Keratinocyte (primary cell): ENCODE data around the gene FANCL.

ENCODE experiments used
- EZH2 ChIP-seq: IDR thresholded peaks from one replicate; pipeline ENCODE4 v1.6.1; 2012; ENCODE audit warnings: inconsistent platforms, mild to moderate bottlenecking, low read length, moderate library complexity
- TF ChIP-seq, protein P1 (sequence below), 3 experiments: IDR thresholded peaks in 1 of 3; conservative IDR thresholded peaks in 1 of 3; optimal IDR thresholded peaks in 1 of 3; 2 replicates in 2 of 3; 3 replicates in 1 of 3; pipeline versions ENCODE3 to v1.5.1; 2011; ENCODE audit warnings: low read length in 3 of 3, mild to moderate bottlenecking in 3 of 3, moderate library complexity in 2 of 3, control low read depth in 1 of 3, inconsistent platforms in 1 of 3; ENCODE audit not compliant: insufficient read depth in 2 of 3; ENCODE audit errors: extremely low read depth in 1 of 3

DNA sequence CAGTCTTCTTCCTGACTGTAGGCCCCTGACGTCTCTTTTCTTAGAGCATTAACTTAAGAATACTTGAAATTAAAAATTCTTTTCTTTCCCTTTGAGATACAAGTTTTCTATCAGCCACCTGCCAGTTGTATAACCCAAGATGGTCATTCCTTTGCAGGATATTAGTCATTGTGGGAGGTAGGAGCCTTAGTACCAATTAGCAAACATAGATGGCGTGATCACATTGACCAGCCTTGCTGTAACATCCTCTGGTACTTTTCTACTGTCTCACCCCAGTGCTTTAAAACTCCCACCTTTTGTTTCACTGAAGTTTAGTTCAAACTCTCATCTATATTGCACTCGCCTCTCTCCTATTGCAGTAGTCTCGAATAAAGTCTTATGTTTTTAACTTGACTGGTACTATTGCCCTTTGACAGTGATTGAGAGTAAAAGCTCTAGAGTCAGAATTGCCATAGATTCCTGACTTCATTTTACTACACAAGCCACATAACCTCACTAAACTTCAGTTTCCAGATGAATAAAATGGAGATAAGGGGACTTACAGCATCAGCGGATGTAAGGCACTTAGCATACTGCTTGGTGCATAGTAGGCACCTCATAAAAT, 120.4 kb downstream of the FANCL start:
- TF ChIP-seq, protein P1, sequence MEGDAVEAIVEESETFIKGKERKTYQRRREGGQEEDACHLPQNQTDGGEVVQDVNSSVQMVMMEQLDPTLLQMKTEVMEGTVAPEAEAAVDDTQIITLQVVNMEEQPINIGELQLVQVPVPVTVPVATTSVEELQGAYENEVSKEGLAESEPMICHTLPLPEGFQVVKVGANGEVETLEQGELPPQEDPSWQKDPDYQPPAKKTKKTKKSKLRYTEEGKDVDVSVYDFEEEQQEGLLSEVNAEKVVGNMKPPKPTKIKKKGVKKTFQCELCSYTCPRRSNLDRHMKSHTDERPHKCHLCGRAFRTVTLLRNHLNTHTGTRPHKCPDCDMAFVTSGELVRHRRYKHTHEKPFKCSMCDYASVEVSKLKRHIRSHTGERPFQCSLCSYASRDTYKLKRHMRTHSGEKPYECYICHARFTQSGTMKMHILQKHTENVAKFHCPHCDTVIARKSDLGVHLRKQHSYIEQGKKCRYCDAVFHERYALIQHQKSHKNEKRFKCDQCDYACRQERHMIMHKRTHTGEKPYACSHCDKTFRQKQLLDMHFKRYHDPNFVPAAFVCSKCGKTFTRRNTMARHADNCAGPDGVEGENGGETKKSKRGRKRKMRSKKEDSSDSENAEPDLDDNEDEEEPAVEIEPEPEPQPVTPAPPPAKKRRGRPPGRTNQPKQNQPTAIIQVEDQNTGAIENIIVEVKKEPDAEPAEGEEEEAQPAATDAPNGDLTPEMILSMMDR (optimal IDR thresholded peaks at IDR 0.05 in 1 of 3, IDR thresholded peaks at IDR 0.05 in 1 of 3, conservative IDR thresholded peaks at IDR 0.05 in 1 of 3; ENCODE audit: extremely low read depth in 1 of 3, insufficient read depth in 2 of 3, low read length in 3 of 3) = no peak
- no peak for TF ChIP-seq EZH2
